GM19239 (cell line): Measurements from ENCODE around the gene ZNF837.
"Not testable (repeated sequence)": the region's sequence is repeated elsewhere in the genome, so short reads cannot be mapped to it uniquely, and the experiment has no call there.

ENCODE experiments used
- DNase-seq: peaks from one replicate; pipeline ENCODE4 v3.0.0; 2011; ENCODE audit warnings: low spot score; ENCODE audit not compliant: insufficient read length
- FAIRE-seq: peaks from 2 replicates; lab custom pipeline; 2011; peaks lifted over from hg19 to GRCh38; lab: Jason Lieb, UNC

ZNF837 gene

DNA sequence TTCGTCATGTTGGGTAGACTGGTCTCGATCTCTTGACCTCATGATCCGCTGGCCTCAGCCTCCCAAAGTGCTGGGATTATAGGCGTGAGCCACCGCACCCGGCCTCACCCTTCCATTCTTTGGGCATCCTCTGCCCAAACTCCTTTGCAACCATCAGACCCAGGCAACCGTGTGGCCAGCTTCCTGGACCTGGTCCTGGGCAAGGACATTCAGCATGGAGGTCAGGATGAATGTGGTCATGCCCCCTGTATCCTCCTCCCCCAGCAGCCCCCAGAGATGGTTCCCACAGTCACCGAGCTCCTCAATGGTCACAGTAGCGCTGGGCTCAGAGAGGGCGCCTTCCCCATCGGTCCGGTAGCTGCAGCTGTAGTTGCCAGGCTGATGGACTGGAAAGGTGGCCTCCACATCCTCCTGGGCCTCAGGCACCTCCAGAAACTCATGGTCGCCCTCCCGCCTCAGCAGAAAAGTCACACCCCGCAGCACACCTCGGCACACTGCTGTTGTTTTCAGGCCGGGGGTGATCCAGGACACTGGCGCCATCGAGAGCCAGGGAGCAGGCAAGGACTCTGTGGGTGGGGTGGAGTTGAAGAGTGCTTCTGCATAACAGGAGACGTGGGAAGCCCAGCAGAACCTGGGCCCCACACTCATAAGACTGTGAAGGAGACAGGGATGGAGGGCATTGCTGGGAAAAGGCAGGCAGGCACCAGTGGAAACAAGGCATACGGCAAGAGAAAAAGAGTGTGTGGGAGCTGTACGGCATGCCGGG is 28.7 kb downstream of the ZNF837 start:
- no peak for DNase-seq
- FAIRE-seq: no peak

DNA sequence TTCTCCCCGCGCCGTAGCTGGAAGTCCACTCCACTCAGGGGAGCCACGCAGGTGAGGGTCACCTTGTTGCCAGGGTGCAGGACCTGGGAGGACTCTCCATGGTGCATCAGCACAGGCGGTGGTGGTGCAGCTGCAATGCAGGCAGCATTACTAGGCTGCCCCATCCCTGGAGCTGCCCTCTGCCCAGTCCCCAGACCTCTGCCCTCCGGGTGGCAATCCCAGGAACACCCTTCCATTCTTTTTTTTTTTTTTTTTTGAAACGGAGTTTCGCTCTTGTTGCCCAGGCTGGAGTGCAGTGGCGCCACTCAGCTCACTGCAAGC is 29.3 kb downstream of the ZNF837 start:
- no peak for DNase-seq
- FAIRE-seq: no peak

DNA sequence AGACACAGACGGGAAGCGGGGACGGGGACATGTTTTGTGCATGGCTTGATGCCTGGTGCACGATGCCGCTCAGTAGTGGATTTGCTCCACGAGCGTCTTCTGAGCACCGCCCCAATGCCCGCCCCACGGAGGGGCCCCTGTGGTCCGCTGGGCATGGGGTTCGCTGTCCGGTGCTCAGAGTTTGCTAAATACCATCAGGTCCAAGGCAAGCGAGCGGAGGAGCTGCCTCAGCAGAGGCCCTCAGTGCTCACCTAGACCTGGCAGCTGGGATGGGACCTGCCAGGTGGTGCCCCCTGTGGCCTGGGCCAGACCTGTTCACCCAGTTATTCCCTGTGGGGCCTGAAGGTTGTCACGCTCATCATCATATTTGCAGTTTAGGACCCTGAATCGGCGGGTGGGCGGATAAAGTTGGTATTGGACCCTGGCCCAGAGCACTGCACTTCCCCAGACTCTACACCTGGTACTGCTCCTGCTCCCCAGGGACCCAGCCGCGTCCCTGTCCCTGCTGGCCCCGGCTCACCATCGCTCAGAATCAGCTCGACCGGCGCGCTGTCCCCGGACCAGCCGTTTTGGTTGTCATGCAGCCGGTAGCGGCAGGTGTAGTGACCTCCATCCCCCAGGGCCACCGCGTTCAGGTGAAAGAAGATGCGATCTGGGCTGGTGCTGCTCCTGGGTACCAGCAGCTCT is 29.8 kb downstream of the ZNF837 start:
- DNase-seq: no peak
- FAIRE-seq: no peak

DNA sequence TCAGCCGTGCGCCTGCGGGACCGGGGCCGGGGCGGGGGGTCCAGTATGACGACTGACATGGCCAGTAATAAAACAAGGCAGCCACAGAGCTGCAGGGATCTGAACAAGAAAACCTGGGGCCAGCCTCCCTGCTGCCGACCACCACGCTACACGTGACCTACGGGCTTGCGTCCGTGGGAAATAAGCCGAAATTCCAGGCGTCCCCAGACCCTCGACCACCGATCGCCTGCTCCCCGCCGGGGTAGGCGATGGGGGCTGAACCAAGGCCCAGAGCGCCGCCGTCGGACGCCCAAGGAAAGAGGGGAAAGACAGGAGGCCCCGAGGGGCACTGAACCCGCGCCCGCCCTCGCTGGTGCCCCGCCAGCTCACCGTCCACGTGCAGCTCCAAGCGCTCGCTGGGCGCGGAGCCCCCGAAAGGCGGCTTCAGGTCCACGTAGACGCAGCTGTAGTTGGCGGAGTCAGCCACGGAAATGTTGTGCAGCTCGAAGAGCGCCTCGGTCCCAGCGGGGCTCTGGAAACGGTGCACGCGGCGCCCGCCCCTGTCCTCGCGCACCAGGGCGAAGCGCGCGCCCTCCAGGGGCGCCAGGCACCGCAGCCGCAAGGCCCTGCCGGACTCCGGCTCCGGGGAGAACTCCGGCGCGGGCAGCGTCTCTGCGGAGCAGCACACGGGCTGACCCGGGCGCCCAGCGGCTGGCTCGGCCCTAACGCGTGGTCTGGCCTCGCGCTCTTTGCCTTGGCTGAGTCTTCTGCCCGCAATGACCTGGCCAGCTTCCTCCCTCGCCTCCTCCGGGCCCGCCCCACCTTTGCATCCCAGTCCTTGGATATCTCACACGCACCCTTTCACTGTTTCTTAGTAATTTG is 30.6 kb downstream of the ZNF837 start:
- no peak for FAIRE-seq
- DNase-seq: no peak

DNA sequence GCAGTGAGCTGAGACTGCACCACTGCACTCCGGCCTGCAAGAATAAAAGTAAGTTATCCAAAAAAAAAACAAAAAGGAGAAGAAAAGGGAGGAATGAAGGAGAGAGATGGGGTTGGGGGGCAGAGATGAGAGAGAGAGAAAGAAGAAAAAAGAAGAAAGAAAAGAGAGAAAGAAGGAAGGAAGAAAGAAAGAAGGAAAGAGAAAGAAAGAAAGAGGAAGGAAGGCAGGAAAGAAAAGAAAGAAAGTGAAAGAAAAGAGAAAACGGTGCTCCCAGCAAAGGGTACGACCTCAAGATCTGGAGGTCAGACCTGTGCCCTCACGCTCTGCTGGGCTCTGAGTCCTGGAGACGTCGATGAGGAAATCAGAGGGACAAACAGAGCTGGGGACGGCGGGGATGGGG is 31.2 kb downstream of the ZNF837 start:
- DNase-seq (no peak), FAIRE-seq (no peak)

DNA sequence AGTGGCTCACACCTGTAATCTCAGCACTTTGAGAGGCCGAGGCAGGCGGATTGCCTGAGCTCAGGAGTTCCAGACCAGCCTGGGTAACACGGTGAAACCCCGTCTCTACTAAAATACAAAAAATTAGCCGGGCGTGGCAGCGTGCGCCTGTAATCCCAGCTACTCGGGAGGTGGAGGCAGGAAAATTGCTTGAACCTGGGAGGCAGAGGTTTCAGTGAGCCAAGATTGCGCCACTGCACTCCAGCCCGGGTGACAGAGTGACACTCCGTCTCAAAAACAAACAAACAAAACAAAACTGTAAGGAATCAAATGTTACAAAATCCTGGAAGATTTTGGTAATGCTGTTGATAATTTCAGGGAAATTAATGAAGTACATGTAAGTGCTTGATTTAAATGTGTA is 32.8 kb downstream of the ZNF837 start:
- peak; percentile 70 for FAIRE-seq
- not testable (repeated sequence) for DNase-seq

DNA sequence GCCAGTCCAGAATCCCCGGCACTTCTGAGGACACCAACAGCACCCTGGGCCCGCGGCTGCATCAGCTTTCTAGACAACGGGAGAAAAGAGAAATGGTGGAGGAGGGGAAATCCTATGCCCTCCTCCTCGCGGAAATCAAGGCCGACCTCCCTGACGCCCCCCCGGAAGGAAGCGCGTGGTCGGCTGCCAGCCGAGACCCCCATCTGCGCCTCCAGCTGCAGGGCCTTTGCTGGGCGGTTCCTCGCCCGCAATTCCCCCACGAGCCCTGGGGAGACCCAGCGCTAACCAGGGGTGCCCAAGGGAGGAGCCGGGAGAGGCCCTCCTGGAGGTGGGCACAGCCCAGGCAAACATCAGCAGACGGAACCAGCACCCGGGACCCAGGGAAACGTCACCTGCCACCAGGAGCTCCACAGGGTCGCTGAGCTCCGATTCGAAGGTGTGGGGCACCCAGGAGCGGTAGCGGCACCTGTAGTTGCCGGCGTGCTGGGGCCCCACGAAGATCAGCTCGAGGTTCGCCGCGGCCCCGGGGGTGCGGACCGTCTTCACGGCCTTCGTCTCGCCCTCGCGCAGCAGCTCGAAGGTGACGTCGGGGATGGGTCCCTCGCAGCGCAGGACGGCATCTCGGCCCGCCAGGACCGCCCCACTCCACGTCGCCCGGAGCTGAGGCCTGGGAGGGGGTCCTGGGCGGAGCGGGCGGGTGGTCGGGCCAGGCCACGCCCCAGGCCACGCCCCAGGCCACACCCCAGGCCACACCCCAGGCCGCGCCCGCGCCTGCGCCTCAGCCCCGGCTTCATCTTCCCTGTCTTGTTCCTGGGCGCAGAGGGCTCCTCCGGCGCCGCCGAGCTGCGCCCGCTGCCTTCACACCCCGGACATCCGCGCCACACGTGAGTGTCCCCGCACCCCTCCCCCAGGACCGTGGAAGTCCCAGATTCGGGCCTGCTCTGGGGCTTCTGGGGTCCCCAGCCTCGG is 33.6 kb downstream of the ZNF837 start:
- FAIRE-seq (peak; percentile 78), DNase-seq (peak; percentile 95)

DNA sequence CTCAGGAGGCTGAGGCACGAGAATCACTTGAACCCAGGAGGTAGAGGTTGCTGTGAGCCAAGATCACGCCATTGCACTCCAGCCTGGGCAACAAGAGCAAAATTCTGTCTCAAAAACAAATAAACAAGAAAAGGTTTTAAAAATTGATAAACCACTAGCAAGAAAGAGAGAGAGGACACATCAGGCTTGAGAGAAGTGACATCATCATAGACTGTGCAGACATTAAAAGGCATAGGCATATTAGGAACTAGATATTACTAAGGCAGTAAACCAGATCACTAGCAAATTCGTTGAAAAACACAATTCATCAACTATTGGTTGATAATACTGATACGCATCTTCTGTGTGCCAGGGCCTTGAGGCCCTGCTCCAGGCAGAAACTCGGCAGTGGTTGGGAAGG is 35.3 kb downstream of the ZNF837 start:
- DNase-seq (no peak), FAIRE-seq (no peak)

DNA sequence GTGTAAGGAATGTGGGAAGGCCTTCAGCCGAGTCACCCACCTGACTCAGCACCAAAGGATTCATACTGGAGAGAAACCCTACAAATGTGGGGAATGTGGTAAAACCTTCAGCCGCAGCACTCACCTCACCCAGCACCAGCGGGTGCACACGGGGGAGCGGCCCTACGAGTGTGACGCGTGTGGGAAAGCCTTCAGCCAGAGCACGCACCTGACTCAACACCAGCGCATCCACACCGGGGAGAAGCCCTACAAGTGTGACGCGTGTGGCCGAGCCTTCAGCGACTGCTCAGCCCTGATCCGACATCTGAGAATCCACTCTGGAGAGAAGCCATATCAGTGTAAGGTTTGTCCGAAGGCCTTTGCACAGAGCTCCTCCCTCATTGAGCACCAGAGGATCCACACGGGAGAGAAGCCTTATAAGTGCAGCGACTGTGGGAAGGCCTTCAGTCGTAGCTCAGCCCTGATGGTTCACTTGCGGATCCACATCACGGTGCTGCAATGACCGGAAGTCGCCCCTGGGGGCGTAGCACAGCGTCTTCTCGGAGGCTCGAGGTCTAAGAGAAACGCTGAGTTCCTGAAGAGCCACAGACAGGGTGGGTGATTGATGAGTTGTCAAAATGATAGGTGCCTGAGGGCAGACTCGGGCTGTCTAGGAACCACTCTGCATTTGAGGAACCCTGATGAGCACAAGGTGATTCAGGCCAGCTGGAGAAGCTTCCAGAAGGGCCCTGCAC is 41.8 kb downstream of the ZNF837 start:
- FAIRE-seq (no peak), DNase-seq (no peak)

DNA sequence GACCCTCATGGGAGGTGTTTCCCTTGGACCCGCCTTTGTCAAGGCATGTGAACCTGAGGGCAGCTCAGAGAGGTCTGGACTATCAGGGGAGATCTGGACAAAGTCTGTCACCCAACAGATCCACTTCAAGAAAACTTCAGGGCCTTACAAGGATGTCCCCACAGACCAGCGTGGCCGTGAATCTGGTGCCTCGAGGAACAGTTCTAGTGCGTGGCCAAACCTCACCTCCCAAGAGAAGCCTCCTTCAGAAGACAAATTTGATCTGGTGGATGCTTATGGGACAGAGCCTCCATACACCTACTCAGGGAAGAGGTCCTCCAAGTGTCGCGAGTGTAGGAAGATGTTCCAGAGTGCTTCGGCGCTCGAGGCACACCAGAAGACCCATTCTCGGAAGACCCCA is 42.5 kb downstream of the ZNF837 start:
- FAIRE-seq: no peak
- no peak for DNase-seq

DNA sequence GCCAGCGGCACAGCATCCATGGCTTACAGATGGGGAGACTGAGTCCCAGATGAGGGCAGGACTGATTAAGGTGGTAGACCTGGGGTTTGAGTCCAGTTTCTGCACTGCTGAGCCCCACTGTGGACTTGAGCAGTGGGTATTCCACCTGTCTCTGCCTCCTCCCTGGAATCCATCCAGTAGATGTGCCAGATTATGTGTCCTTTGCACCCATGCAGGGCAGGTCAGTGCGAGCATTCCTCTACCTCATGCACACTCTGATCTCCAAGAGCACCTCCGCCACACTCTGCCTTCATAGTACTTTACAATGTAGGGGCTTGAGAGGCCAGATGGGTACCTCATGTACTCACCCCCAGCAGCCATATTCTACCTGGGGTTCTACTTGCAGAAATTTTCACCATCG is 44.0 kb downstream of the ZNF837 start:
- no peak for DNase-seq
- FAIRE-seq: no peak

DNA sequence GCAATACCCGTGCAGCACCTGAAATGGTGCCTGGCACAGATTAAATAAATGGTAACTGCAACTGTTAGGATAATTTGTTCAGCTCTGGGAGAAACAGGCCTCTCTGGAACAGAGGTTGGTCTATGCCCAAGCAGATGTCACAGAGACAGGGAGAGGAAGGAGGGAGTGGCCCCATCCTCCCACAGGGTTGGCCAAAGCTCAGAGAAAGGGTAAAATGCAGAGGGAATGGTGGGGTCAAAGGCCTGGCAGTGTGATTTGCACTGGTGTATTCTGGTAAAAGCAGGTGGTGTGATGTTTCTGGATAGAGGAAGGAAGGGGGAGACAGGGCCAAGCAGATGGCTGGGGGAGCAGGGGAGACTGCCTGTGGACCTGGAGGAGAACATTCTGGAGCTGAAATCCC is 44.6 kb downstream of the ZNF837 start:
- DNase-seq: no peak
- FAIRE-seq: no peak

DNA sequence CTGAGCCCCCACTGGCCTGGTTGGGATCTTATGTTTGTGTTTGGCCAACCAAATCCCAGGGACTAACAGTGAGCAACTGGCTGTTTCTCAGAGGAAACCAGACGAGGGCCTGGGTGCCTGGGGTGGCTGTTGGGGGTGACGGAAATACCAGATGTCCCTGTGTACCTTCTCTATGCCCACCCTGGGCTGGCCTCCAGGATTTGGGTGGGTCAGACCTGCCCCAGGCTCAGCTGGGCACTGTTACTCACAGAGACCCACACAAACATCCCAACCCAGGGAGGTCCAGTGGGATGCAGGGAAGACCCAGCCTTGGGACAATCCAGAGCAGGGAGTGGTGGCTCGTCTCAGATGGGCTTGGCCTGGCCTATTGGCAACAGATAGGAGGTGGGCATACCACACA is 45.2 kb downstream of the ZNF837 start:
- DNase-seq (no peak), FAIRE-seq (no peak)

DNA sequence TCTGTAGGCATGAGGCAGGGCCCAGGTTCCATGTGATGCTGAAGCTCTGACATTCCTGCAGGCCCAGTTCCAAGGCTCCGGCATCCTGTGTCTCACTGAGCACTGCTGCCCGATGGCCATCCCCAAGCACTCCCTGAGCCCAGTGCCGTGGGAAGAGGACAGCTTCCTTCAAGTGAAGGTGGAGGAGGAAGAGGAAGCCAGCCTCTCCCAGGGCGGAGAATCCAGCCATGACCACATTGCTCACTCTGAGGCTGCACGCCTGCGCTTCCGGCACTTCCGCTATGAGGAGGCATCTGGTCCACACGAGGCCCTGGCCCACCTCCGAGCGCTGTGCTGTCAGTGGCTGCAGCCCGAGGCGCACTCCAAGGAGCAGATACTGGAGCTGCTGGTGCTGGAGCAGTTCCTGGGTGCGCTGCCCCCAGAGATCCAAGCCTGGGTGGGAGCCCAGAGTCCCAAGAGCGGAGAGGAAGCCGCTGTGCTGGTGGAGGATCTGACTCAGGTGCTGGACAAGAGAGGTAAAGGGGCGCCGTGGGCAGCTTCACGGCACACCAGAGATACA is 46.1 kb downstream of the ZNF837 start:
- no peak for FAIRE-seq
- DNase-seq: no peak

DNA sequence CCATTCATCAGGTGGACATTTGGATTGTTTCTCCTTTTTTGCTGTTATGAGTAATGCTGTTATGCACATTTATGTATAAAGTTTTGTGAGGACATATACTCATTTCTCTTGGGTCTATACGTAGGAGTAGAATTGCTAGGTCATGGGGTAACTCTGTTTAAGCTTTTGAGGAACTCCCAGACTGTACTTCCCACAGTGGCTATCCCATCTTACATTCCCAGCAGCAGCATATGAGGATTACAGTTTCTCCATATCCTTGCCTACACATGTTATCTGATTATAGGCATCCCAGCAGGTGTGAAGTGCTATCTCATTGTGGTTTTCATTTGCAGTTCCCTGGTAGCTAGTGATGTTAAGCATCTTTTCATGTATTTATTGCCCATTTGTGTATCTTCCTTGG is 48.1 kb downstream of the ZNF837 start:
- DNase-seq: no peak

DNA sequence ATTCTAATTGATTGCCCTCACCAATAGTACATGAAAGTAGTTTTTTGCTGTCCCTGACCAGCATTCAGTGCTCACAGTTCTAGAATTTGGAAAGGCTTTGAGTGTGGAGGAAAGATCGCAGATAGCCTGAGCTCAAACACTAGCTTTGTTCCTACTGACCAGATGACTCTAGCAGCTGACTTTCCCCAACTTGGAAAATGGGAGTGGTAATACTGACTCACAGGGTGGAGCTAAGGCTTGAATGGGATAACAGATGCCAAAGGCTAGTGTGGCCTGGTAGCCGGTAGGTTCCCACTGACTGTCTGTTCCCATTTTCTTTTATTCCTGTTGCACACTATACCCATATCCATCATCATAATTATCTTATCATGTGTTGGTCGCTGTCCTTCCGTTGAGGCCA is 50.4 kb downstream of the ZNF837 start:
- DNase-seq (no peak), FAIRE-seq (no peak)

More for the DNA sequence above, 48.1 kb downstream of the ZNF837 start:
- FAIRE-seq: no peak

DNA sequence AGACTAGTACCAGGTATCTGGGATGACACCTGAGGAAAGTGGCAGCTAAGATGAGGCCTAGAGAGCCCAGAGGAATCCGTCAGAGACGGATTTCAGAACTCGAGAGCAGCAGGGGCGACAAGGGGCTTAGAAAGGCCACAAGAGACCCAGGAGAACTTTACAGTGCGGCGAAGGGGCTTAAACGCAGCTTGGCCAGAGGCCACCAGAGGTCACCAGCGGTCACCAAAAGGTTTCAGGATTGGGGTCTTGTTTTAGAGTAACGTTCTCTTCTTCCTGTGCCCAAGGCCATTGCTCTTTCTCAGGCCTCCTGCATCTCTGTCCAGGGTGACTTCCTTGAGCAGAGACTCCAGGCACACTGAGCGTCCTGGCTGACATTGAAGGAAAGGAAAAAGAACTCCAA is 51.8 kb downstream of the ZNF837 start:
- FAIRE-seq (no peak), DNase-seq (no peak)

DNA sequence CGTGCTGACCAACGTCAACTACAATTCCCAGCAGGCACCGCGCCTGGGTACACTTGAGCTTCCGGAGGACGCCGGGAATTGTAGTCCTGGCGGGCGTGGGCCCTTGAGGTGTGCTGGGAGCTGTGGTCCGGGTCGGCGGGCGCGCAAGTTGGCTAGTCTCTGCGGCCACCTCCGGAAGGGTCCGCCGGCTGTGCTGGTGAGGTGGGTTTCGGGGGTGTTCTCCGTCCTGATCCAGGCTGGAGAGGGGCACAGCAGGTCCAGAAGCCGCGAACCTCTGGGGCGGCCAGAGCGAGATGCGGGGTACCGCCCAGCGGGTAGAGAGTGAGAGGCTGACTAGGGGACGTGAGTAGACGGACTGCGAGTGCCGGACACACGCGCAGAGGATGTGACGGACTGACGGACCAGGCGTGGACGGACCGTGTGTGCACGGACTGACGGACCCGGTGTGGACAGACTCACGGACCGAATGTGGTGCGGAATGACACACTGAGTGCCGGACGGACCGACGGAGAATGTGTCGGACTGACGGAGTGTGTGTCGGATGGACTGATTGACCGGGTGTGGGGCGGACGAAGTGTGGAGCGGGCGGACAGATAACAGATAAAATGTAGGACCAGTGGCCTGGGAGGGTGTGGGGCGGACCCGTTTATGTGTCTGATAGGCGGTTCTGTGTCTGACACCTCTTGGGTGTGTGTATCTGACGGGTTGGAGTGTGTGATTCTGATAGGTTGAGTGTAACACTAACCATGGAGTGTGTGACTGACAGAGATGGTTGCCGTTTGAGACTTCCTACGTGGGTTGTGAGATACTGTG is 53.7 kb downstream of the ZNF837 start, which contains the start of gene ZSCAN22:
ZSCAN22 (plus strand) TSS at position 81 of the 813 bp plus-strand sequence. CDS start 7,809 bp downstream, outside the sequence.
- peak; percentile 94 for FAIRE-seq
- peak; percentile 94 for DNase-seq
